Activated CD8-positive, alpha-beta T cell treated with anti-CD3 and anti-CD28 coated beads, Interleukin-2, amount 10 ng/mL, durations not matched to agents 7 days and 5 days (primary cell): ENCODE measurements around the gene STX16. TPM values are rescaled to one million over a fixed set of nuclear protein-coding genes. Genes with fewer than 3 reads are reported as not detected.
A peak's percentile ranks its signal among the peaks of the same experiment; 100 is the strongest.
"Not testable (repeated sequence)": the region's sequence is repeated elsewhere in the genome, so short reads cannot be mapped to it uniquely, and the experiment has no call there.

Experiments
- ATAC-seq: fragments of 150-1000 bp; cut with Tn5 transposase; one replicate; pipeline ENCODE4 v1.10.0; 2021; ENCODE audit warnings: moderate library complexity
- CTCF ChIA-PET: fragments of 350-600 bp; sonication (Branson Sonifier 250); formaldehyde crosslinking; loops from one replicate; lab custom pipeline; 2021; ENCODE audit warnings: antibody characterized with exemption; lab: Charles Lee
- POLR2A ChIA-PET: fragments of 350-600 bp; sonication (Branson Sonifier 250); formaldehyde crosslinking; loops from one replicate; lab custom pipeline; 2021; ENCODE audit warnings: antibody characterized with exemption; lab: Charles Lee
- DNase-seq: peaks from one replicate; pipeline ENCODE4 v3.0.0-alpha.2; 2020
- H3K27ac Mint-ChIP-seq: one replicate; pipeline ENCODE4 v1.8.0; 2021; ENCODE audit warnings: mild to moderate bottlenecking, mixed read lengths
- H3K27me3 Mint-ChIP-seq: one replicate; pipeline ENCODE4 v1.8.0; 2021; ENCODE audit warnings: low read depth, mixed read lengths
- H3K36me3 Mint-ChIP-seq: one replicate; pipeline ENCODE4 v1.8.0; 2021; ENCODE audit warnings: low read depth, mixed read lengths
- H3K4me1 Mint-ChIP-seq: one replicate; pipeline ENCODE4 v1.8.0; 2021; ENCODE audit warnings: low read depth, mixed read lengths
- H3K4me3 Mint-ChIP-seq: one replicate; pipeline ENCODE4 v1.8.0; 2021; ENCODE audit warnings: mild to moderate bottlenecking, mixed read lengths
- H3K9me3 Mint-ChIP-seq: one replicate; pipeline ENCODE4 v1.8.0; 2022; ENCODE audit warnings: mixed read lengths; ENCODE audit not compliant: insufficient read depth
- total RNA-seq, 2 experiments: library from RNA; stranded (reverse); gene quantifications; one replicate each; pipeline ENCODE4 v1.2.3, GENCODE V29; 2021

Gene STX16
- total RNA-seq, 2 experiments from 2014 or later: 128 to 136 TPM

GRCh38 chr20:58718729-58719128, 67.6 kb downstream of the STX16 start:
- Mint-ChIP-seq H3K27me3 (peaks cover 20% of the 10 kb centered on the region), H3K9me3 (no peaks in the 10 kb centered on the region), H3K36me3 (no peaks in the 10 kb centered on the region), H3K4me3 (no peak overlapping the region), H3K4me1 (no peaks in the 10 kb centered on the region), H3K27ac (no peak overlapping the region)
- POLR2A ChIA-PET: no interaction called here
- DNase-seq (peak; percentile 12), ATAC-seq (no peak)
- CTCF ChIA-PET: interaction anchor here (0.6 kb wide), 1 partner anchor 313 kb away, joined by 3 read pairs; no protein-coding TSS in a partner anchor

GRCh38 chr20:58719258-58719657, 68.2 kb downstream of the STX16 start:
- CTCF ChIA-PET: interaction anchor here (0.6 kb wide), 1 partner anchor 313 kb away, joined by 3 read pairs; no protein-coding TSS in a partner anchor
- Mint-ChIP-seq H3K36me3 (no peaks in the 10 kb centered on the region), H3K27ac (no peak overlapping the region), H3K4me1 (no peaks in the 10 kb centered on the region), H3K4me3 (no peak overlapping the region), H3K9me3 (no peaks in the 10 kb centered on the region), H3K27me3 (peaks cover 24% of the 10 kb centered on the region)
- POLR2A ChIA-PET: no interaction called here
- ATAC-seq: no peak
- peak; percentile 9 for DNase-seq

GRCh38 chr20:58719971-58720371, 68.9 kb downstream of the STX16 start:
- Mint-ChIP-seq H3K36me3 (no peaks in the 10 kb centered on the region), H3K27ac (no peak overlapping the region), H3K9me3 (no peaks in the 10 kb centered on the region), H3K4me1 (no peaks in the 10 kb centered on the region), H3K27me3 (peaks cover 29% of the 10 kb centered on the region), H3K4me3 (no peak overlapping the region)
- ATAC-seq (no peak), DNase-seq (peak; percentile 15)
- CTCF ChIA-PET: no interaction called here
- POLR2A ChIA-PET: no interaction called here

- no peak for DNase-seq
- H3K36me3 Mint-ChIP-seq: no peaks in the 10 kb centered on the region
- ChIA-PET CTCF (no interaction called here), POLR2A (no interaction called here)
- H3K9me3 Mint-ChIP-seq: no peaks in the 10 kb centered on the region
- no peak overlapping the region for H3K27ac Mint-ChIP-seq
- no peak overlapping the region for H3K4me3 Mint-ChIP-seq
- peaks cover 29% of the 10 kb centered on the region for H3K27me3 Mint-ChIP-seq
- ATAC-seq: no peak
- H3K4me1 Mint-ChIP-seq: no peaks in the 10 kb centered on the region
Observed at GRCh38 chr20:58720890-58721289, 69.8 kb downstream of the STX16 start.

GRCh38 chr20:58721951-58722778, 71.1 kb downstream of the STX16 start:
- H3K4me1 Mint-ChIP-seq: no peaks in the 10 kb centered on the region

GRCh38 chr20:58722877-58723627, 72.0 kb downstream of the STX16 start:
- DNase-seq (peak; percentile 9), ATAC-seq (no peak)
- Mint-ChIP-seq H3K36me3 (no peaks in the 10 kb centered on the region), H3K9me3 (peaks cover 11% of the 10 kb centered on the region), H3K4me1 (no peaks in the 10 kb centered on the region), H3K27me3 (peaks cover 41% of the 10 kb centered on the region), H3K4me3 (no peak overlapping the region), H3K27ac (no peak overlapping the region)
- POLR2A ChIA-PET: no interaction called here
- CTCF ChIA-PET: no interaction called here

More at GRCh38 chr20:58721951-58722778, 71.1 kb downstream of the STX16 start:
- Mint-ChIP-seq H3K27me3 (peaks cover 36% of the 10 kb centered on the region), H3K9me3 (peaks cover 6% of the 10 kb centered on the region), H3K27ac (no peak overlapping the region), H3K4me3 (no peak overlapping the region), H3K36me3 (no peaks in the 10 kb centered on the region)
- POLR2A ChIA-PET: no interaction called here
- DNase-seq (peak; percentile 9), ATAC-seq (no peak)
- CTCF ChIA-PET: no interaction called here

- Mint-ChIP-seq H3K27ac (no peak overlapping the region), H3K36me3 (no peaks in the 10 kb centered on the region), H3K4me3 (no peak overlapping the region), H3K9me3 (peaks cover 11% of the 10 kb centered on the region), H3K4me1 (no peaks in the 10 kb centered on the region), H3K27me3 (peaks cover 41% of the 10 kb centered on the region)
- no peak for ATAC-seq
- ChIA-PET CTCF (no interaction called here), POLR2A (no interaction called here)
- no peak for DNase-seq
Observed at GRCh38 chr20:58723628-58723984, 72.5 kb downstream of the STX16 start.

GRCh38 chr20:58726156-58726555, 75.1 kb downstream of the STX16 start:
- H3K27ac Mint-ChIP-seq, H3K4me1 Mint-ChIP-seq, DNase-seq, CTCF ChIA-PET, H3K4me3 Mint-ChIP-seq, H3K36me3 Mint-ChIP-seq, ATAC-seq, POLR2A ChIA-PET: not testable (repeated sequence)
- Mint-ChIP-seq H3K9me3 (peaks cover 11% of the 10 kb centered on the region), H3K27me3 (peaks cover 50% of the 10 kb centered on the region)

Other genes with a start within 250 kb of the STX16 start
- gene APCDD1L, start 135.9 kb upstream of the STX16 start, total RNA-seq: not detected
- 10 to 100 TPM; 22.9 to 26.8 TPM for gene NPEPL1, start 41.5 kb downstream of the STX16 start, total RNA-seq
- 1 to 10 TPM; 1.3 to 2.0 TPM for gene GNAS-AS1, start 199.6 kb downstream of the STX16 start, total RNA-seq
- 100 to 1,000 TPM; 912 to 952 TPM for gene GNAS, start 201.4 kb downstream of the STX16 start, total RNA-seq